Neural crest cell (in vitro differentiated cells): ENCODE measurements around the gene FRMD6. TPM values are rescaled to one million over a fixed set of nuclear protein-coding genes. Genes with fewer than 3 reads are reported as not detected.

Experiments
- DNase-seq: peaks from one replicate; pipeline ENCODE4 v3.0.0; 2021; ENCODE audit warnings: low read depth, mixed read lengths, low spot score
- H3K27ac Mint-ChIP-seq: one replicate; pipeline ENCODE4 v1.8.0; 2021; ENCODE audit warnings: mild to moderate bottlenecking, mixed read lengths; ENCODE audit not compliant: unreplicated experiment
- H3K27me3 Mint-ChIP-seq: 2 replicates; pipeline ENCODE4 v1.8.0; 2021; ENCODE audit warnings: low read depth, mild to moderate bottlenecking, mixed read lengths
- H3K36me3 Mint-ChIP-seq: 2 replicates; pipeline ENCODE4 v1.8.0; 2021; ENCODE audit warnings: low read depth, mild to moderate bottlenecking, mixed read lengths
- H3K4me1 Mint-ChIP-seq: 2 replicates; pipeline ENCODE4 v1.8.0; 2021; ENCODE audit warnings: mixed read lengths
- H3K4me3 Mint-ChIP-seq: one replicate; pipeline ENCODE4 v1.8.0; 2021; ENCODE audit warnings: mild to moderate bottlenecking, mixed read lengths
- H3K9me3 Mint-ChIP-seq: 2 replicates; pipeline ENCODE4 v1.8.0; 2021; ENCODE audit warnings: mixed read lengths
- CTCF ChIP-seq: fragments of 200-600 bp; sonication (generic); conservative IDR thresholded peaks from 2 replicates; pipeline ENCODE4 v1.5.0; 2021; ENCODE audit warnings: antibody characterized with exemption, mild to moderate bottlenecking
- total RNA-seq: library from RNA; stranded (reverse); gene quantifications from 2 replicates; pipeline ENCODE4 v1.2.1, GENCODE V29; 2021

FRMD6 gene
- total RNA-seq, 1 donor from 2014 or later, result 38.0 TPM

GRCh38 chr14:51684760-51685159 is 33.0 kb downstream of the FRMD6 start:
- no peak for TF ChIP-seq CTCF
- no peak overlapping the region for H3K4me3 Mint-ChIP-seq
- peaks cover 3% of the 10 kb centered on the region for H3K36me3 Mint-ChIP-seq
- H3K27ac Mint-ChIP-seq, result no peak overlapping the region
- no peaks in the 10 kb centered on the region for H3K9me3 Mint-ChIP-seq
- H3K4me1 Mint-ChIP-seq, result peaks cover 11% of the 10 kb centered on the region
- no peaks in the 10 kb centered on the region for H3K27me3 Mint-ChIP-seq
- no peak for DNase-seq

- DNase-seq, result no peak
- H3K4me1 Mint-ChIP-seq, result no peaks in the 10 kb centered on the region
- H3K27ac Mint-ChIP-seq, result no peak overlapping the region
- TF ChIP-seq CTCF, result no peak
- peaks cover 3% of the 10 kb centered on the region for H3K9me3 Mint-ChIP-seq
- no peaks in the 10 kb centered on the region for H3K27me3 Mint-ChIP-seq
- H3K36me3 Mint-ChIP-seq, result peaks cover 10% of the 10 kb centered on the region
- H3K4me3 Mint-ChIP-seq, result no peak overlapping the region
These were observed 39.5 kb downstream of the FRMD6 start for GRCh38 chr14:51691176-51691575.

GRCh38 chr14:51692646-51693045 is 40.9 kb downstream of the FRMD6 start:
- Mint-ChIP-seq H3K27ac (no peak overlapping the region), H3K9me3 (peaks cover 3% of the 10 kb centered on the region), H3K4me1 (no peaks in the 10 kb centered on the region), H3K27me3 (no peaks in the 10 kb centered on the region), H3K36me3 (peaks cover 10% of the 10 kb centered on the region), H3K4me3 (no peak overlapping the region)
- no peak for DNase-seq
- no peak for TF ChIP-seq CTCF

- peaks cover 8% of the 10 kb centered on the region for H3K4me1 Mint-ChIP-seq
- H3K27ac Mint-ChIP-seq, result no peak overlapping the region
- no peak for TF ChIP-seq CTCF
- H3K27me3 Mint-ChIP-seq, result no peaks in the 10 kb centered on the region
- H3K4me3 Mint-ChIP-seq, result no peak overlapping the region
- H3K36me3 Mint-ChIP-seq, result peaks cover 2% of the 10 kb centered on the region
- no peaks in the 10 kb centered on the region for H3K9me3 Mint-ChIP-seq
- no peak for DNase-seq
These were observed 46.1 kb downstream of the FRMD6 start for GRCh38 chr14:51697848-51698247.

GRCh38 chr14:51701951-51702350 is 50.2 kb downstream of the FRMD6 start:
- no peak for DNase-seq
- TF ChIP-seq CTCF, result no peak
- no peak overlapping the region for H3K27ac Mint-ChIP-seq
- peaks cover 3% of the 10 kb centered on the region for H3K36me3 Mint-ChIP-seq
- peaks cover 8% of the 10 kb centered on the region for H3K4me1 Mint-ChIP-seq
- H3K4me3 Mint-ChIP-seq, result no peak overlapping the region
- H3K9me3 Mint-ChIP-seq, result no peaks in the 10 kb centered on the region
- no peaks in the 10 kb centered on the region for H3K27me3 Mint-ChIP-seq

GRCh38 chr14:51703787-51704186 is 52.1 kb downstream of the FRMD6 start:
- H3K27ac Mint-ChIP-seq, result no peak overlapping the region
- no peaks in the 10 kb centered on the region for H3K9me3 Mint-ChIP-seq
- no peak overlapping the region for H3K4me3 Mint-ChIP-seq
- no peak for DNase-seq
- no peak for TF ChIP-seq CTCF
- peaks cover 14% of the 10 kb centered on the region for H3K4me1 Mint-ChIP-seq
- no peaks in the 10 kb centered on the region for H3K27me3 Mint-ChIP-seq
- H3K36me3 Mint-ChIP-seq, result peaks cover 8% of the 10 kb centered on the region
